Measurements from ENCODE around the gene MAGI2. TPM values are rescaled to one million over a fixed set of nuclear protein-coding genes. Genes with fewer than 3 reads are reported as not detected.
"Not testable (repeated sequence)": the region's sequence is repeated elsewhere in the genome, so short reads cannot be mapped to it uniquely, and the experiment has no call there.

The MAGI2 gene
- total RNA-seq, 1 donor from 2014 or later: 0.05 TPM

DNA sequence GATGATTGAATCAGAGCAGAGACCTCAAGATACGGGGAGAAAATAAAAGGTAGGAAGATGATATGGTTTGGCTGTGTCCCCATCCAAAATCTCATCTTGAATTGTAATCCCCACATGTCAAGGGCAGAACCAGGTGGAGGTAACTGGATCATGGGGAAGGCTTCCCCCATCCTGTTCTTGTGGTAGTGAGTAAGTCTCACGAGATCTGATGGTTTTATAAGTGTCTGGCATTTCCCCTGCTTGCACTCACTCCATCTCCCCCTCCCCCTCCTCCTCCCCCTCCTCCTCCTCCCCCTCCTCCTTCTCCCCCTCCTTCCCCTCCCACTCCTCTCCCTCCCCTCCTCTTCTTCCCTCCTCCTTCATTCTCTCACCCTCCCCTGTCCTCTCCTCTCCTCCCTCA, 950.2 kb downstream of the MAGI2 start:
- intact Hi-C loops (cut with micrococcal nuclease): not testable (repeated sequence)

DNA sequence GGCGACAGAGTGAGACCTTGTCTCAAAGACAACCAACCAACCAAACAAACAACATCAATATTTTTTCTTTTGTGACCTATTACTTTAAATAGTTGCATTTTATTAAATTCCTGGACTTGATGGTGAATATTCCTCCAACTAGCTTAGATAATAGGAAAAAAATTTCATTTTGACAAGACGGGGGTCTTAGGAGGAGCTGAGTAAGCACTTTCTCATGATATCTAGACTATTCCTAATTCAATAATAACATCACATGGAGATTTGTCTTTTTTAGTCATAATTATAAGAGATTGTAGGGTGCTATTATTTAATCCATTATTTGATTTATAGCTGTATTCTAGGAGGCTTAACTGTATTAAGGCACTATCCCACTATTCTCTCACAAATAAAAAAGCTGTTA, 952.4 kb downstream of the MAGI2 start:
- intact Hi-C loops (cut with micrococcal nuclease): no loop called here

DNA sequence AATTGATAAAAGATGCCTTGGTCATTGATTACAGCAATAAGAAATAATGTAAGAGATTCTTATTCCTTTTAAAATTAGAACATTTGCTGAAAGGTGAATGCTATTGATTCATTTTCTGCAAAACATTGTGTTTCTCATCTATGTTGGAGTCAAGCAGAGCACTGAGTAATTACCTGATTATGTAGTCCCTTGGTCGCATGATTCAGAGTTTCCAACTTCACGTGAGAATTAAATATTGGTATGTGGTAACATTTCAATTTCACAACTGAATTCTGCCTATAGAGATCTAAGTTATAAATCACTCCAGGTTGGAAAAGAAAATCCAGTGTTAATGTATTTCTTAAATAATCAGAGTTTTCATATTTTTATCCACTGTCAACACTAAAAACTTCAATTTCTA, 953.5 kb downstream of the MAGI2 start:
- intact Hi-C loops (cut with micrococcal nuclease): no loop called here

DNA sequence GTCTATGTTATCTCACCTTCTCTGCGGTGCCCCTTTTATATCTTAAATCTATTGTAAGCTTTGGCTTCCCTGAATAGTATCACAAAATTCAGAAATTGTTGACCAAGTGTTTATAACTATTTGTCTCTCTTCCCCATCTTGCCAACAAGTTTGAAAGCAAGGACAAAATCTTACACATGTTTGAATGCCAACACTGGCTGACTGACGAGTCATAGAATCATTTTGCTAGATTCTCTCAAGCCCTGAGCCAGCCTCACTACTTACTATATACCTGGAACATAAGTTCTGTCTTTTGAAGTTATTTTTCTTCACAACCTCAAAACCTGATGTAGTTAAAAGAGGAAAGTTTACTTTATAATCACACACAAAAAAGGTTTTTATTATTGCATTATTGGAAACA, 954.2 kb downstream of the MAGI2 start:
- intact Hi-C loops (cut with micrococcal nuclease): no loop called here

DNA sequence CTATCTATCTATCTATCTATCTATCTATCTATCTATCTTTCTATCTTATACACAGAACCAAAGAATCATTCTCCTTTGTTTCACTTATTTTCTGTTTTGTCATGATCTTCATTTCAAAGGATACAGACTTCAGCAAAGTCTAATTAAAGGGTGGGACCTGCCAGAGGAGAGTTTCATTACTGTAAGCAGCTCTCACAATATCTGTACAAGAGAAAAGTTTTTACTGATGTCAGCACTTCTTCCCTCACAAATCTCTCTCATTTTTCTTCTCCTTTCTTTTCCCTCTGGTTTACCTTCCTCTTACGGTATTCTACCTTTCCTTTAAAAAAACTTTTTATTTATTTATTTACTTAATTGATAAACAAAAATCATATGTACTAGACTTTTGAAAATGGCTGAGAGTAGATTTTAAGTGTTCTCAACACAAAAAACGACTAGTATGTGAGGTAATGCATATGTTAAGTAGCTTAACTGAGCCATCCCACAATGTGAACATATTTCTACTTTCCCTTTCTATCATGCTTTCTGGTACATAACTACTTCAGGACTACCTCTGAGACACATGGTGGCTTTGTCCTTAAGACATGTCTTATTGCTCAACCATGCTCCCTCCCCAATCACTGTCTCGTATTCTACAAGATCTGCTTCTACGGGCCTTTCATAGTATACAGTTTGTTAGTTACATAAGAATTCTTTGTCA, 955.6 kb downstream of the MAGI2 start:
- intact Hi-C loops (cut with micrococcal nuclease): no loop called here

DNA sequence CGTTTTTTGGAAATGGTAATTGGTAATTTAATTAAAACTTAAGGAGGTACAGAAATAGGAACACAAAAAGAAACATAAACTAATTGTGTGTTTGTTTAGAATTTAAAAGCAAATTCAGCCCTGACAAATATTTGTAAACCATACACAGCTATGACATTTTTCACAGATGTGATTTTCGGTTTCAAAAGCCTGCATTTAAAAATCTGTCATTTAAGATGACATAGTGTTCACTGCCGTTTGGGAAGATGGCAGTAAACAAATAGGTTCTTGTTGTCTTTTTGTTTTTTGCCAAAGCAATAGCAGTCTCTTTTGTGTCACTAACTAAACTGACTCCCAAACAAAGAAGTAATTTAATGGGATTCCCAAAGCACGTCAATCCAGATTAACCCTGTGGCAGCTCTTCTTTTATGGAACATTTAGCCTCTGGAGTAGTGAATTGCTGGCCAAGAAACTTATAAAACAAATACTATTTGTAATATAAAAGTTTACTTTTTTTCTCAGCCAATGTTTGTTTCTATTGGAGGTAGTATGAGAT, 957.3 kb downstream of the MAGI2 start:
- intact Hi-C loops (cut with micrococcal nuclease): no loop called here

DNA sequence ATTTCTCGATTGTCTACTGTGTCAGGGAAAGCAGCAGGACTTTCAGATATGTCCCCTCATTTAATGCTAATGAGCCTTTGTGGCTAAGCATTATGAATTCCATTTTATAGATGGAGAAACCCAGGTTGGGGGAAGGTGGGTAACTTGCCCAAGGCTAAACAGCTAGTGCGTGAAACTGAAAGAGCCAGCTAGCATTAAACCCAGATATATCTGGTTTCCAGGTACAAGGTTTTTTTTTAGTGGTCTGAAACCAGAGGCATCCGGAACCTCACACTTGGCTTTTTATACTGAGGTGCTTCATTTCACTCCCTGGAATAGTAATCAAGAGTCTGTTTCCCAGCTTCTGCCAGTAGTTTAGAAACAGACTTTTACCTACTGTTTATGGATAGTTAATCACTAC, 960.1 kb downstream of the MAGI2 start:
- intact Hi-C loops (cut with micrococcal nuclease): no loop called here

DNA sequence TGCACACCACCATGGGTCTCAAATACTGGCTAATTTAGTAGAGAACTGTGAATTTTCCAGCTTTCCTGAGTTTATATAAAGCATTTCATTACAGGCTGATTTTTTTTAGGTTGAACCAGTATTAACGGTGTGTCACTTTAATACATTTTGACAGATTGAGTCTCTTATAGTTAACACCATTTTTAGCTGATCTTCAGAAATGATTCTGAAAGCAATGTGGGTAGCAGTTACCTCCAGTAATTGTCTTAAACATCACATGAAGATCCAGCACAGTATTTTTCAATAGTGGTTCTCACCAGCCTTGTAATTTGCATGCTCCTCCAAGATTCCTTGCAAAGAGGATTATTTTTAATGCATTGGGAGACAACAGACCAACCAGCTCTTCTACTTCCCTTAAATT, 961.3 kb downstream of the MAGI2 start:
- intact Hi-C loops (cut with micrococcal nuclease): no loop called here

DNA sequence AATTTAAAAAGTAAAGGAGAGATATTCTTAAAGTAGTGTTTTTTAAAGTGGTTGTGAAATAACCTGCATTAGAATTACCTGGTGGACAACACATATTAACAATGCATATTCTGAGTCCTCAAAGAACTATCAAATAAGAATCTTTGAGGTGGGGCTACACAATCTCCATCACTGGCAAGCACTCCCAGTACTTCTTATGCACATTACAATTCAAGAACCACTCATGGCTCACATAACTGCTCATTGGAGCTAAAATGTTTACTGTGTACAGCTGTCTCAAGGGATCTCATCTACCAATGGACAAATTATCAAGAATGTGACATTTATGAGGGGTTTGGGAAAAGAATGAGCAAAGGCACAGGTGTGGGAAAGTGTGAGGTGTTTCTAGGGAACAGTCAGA, 962.9 kb downstream of the MAGI2 start:
- intact Hi-C loops (cut with micrococcal nuclease): no loop called here

DNA sequence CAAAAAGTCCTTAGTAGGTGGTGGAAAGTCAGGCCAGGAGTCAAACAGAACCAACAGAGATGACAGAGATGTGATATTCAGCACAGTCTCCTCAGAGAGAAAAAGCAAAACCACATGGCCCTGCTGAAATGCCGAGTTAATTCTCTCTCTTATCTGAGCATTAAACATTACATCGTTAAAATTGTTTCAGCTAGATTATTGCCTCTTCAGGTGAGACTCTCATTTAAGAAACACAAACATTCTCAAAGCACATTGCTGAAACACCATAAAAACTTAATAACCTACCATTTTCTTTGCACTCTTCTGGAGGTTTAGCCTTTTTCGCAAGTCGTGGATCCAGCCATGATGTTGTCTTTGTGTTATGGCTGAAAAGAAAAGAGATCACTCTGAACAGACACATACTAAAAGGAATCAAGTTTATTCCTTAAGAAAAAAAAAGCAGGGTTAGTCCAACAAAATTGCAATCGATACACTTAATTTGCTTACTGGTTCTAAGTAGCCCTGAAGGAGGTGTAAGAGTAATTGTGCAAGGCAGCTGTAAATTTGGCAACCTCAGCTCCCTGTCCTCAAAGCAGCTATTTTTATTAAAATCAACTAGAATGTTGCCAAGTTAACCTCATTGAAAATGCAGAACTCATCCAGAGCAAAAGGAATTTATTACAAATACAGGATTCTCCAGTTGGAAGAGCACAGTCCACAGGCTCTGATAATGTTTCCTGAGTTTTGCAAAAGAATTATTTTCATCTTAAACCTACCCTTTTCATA, 963.8 kb downstream of the MAGI2 start:
- intact Hi-C loops (cut with micrococcal nuclease): no loop called here

DNA sequence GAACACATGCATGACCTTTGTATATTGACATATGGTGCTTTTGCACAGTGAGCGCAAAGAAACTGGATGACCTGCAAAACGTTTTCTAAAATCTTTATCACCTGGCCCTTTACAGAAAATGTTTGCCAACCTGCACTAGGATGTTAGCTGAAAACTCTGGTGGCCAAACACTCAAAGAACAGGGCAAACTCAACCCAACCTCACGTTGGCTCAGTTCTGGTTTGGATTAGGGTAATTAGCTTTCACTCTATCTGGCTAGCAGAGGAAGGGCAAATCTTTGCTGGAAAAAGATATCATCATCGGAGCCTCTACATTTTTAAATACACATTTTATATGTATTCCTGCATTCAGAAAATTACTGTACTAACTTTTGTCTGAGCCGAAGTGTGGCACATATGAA, 966.0 kb downstream of the MAGI2 start:
- intact Hi-C loops (cut with micrococcal nuclease): no loop called here

DNA sequence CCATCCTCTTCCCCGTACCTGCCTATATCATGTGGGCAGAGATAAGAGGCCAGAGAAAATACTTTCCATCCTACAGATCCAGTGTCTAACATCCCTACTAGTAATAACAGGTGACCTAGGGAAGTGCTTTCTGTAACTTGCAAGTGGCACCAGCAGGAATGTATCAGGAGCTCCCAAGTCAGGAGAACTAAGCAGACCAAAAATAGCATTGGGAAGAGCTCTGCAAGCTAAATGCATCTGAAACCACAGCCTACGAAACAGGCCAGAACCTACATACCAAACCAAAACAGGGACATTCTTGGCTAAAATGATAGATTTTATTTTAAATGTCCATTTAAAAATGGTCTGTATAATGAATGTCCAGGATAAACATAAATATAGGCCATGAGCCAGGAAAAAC, 974.1 kb downstream of the MAGI2 start:
- intact Hi-C loops (cut with micrococcal nuclease): no loop called here

DNA sequence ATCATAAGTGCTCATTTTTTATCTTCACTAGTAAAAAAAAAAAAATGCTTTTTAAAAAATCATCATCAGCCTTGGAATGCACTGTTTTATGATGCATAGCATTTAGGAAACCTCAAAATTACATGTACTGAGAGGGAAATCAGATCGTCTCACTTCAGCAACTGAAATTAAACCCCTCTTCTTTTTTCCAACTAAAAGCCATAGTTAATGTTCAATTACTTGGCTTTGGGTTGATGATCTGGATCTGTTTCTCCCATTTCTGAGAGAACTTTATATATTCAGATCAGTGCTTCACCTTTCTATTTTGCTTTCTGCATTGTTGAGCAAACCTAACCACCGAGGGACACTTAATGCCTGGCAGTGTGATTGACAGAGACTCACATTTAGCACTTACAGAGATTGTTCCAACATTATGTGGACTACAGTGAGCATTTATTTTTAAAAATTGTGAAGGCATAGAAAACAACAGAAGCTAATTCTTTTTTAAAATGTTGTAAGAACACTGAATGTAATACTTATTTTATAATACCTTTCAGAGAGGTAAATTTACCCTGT, 976.5 kb downstream of the MAGI2 start:
- intact Hi-C loops (cut with micrococcal nuclease): no loop called here

DNA sequence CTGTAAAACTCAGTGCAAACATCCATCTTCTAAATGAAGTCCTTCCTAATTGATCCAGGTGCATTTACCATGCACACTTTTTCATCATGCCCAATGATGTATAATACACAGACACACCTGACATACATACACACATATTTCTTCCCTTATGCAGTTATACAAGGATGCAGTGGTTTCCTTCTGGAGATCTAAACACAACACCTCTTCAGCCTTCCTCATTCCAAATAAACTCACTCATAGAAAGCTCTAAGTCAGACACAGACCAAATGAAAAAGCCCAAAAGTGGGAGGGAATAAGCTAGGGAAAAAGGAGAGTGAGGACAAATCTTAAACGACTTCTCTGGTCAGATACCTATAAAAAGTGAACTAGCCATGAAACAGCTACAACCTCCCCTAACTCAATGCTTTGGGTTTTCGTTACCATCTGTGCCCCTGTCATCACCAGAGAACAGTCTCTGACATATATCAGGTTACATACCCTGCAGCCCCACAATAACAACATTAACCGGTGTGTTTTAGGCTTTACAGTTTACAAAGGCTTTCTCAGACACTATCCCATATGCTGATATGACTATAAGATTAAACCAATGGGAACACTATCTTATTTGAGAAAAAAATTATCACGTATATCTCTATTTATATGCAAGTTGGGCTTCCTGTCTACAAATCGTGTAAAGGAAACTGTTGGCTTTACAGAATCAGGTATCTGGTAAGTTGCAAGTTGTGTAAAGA, 979.7 kb downstream of the MAGI2 start:
- intact Hi-C loops (cut with micrococcal nuclease): no loop called here

DNA sequence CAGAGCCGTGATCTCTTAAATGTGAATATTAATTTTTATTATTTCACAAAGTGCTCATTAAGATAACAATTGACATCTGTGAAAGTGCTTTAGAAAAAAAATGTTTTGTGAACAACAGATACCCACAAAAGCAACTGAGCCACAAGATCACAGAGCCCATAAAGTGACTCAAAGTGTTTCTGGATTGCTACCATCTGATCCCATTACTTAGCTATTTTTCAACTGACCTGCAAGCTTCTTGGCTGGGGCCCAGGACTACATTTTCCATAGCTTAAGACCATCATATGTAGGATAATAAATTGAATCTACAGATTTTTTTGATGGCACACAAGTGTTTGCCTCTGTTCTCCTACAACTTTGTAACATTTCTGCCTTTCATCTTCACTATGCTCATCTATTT, 980.4 kb downstream of the MAGI2 start:
- intact Hi-C loops (cut with micrococcal nuclease): no loop called here

DNA sequence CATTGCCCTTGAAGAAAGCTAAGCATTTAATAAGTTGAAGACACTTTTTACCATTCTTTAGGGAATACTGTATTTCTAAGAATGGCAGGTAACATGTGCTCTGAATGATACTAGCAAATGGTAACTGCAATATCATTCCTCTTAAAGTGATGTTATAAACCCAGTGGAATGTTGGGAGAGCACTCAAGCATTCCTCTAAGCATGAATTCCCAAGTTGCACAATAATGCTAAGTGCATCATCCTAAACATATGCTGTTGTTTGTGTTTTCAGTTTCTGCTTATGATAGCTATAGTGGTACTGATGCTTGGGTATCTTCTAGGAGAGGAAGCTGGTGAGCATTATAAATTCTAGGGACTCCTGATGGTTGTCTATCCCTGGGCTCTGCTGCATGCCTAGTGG, 980.9 kb downstream of the MAGI2 start:
- intact Hi-C loops (cut with micrococcal nuclease): no loop called here

DNA sequence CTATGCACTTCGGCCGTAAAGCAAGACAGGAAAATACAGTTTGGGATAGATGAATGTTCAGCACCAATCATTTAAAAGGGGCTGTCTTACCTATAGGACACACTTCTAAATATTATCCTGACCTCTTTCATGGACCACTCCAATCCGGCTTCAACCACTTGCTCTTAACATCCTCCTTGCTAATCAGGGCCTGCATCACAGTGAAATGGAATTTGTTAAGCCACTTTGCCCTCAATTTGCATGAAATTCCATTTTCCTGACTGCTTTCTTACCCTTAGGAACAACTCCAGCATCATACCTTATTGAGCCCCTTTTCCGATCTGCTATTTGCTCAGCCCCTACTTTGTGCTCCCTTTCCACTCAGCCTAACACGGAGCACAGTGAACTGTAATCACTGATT, 987.6 kb downstream of the MAGI2 start:
- intact Hi-C loops (cut with micrococcal nuclease): no loop called here

DNA sequence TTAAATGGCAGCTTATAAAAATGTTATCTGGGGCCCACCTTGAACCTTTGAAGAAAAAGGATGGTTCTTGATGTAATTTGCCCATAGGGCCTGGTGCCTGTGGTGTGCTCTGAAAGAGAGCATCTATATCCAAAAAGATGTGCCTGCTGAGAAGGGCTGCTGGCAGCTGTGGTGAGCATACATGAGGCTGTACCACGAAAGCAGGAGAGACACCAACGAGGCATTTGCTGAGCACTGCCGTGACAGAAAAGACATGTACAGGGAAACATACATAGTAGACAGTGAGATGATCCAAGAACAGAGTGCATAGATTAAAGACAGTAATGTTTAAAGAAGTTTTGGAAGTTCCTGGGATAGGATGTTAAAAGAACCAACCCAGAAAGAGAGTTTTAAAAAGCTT, 990.4 kb downstream of the MAGI2 start:
- intact Hi-C loops (cut with micrococcal nuclease): no loop called here

DNA sequence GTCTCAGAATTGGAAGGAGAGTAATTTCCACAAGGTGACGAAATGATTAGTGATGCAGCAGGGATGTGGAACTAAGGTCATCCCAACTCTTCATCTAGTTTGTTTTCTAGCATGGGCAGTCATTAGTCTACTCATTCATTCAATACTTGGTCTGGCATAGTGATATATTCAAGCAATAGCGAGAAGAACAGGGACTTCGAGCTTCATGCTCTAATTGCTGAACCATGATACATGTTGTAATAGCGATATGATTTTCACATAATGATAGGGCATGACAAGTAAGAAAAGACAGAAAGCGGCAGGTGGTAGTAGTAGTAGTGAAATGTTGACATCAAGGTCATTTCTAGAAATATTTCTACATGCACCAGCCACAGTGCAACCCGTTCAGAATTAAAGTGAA, 1002.8 kb downstream of the MAGI2 start:
- intact Hi-C loops (cut with micrococcal nuclease): no loop called here

DNA sequence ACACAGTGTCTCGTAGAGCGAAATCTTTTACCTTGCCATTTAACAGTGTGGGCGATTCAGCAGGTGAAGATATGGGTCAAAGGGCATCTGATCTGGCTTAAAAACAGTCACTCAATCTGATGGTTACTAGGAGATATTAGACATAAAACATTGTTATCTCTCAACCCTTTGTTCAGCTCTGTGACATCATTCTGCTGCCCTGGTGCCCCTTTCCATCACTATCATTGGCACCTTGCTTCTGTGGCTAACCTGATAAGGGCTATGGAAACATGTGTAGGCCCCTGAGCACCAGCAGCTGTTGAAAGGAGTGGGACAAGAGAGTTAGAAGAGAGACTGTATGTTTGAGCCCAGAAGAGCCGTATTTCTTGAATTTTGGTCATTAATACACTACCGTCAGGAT, 1004.6 kb downstream of the MAGI2 start:
- intact Hi-C loops (cut with micrococcal nuclease): no loop called here

DNA sequence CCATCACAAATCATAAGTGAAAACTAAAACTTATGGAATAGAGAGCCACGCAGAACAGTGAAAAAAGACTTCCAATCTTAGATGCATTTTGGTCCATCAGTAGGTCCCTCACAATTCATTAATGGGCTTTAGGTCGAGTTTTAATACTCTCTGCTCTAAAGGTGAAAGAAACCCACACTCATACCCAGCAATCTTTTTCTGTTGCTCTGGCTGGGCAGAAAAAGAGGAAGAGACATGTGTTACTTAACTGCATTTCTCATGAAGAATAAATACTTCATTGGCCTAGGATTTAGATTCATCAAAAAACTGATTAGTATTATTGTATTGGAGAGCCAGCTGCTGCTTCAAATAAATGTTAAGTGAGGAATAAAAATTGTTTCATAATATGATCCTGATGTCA, 1009.2 kb downstream of the MAGI2 start:
- intact Hi-C loops (cut with micrococcal nuclease): no loop called here

DNA sequence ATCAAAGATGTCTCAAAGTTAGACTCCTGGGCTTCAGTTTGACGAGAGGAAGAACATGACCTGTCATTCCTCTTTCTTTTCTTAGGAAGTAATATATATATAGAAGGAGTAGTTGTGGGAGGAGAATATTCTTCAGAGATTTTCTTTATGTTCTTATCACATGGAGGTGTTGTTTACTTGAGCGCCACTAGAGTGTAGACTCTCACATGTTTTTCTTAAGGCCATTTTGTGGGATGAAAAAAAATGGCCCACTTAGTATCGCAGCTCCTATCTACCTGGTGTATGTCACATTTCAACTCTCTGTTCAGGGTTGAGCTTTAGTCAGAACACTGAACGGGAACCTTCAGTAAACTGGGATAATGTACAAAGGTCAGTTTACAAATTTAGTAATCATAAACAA, 1009.7 kb downstream of the MAGI2 start:
- intact Hi-C loops (cut with micrococcal nuclease): no loop called here
